SJCRH30 (cell line): Measurements from ENCODE around the gene AKAP7. TPM values are rescaled to one million over a fixed set of nuclear protein-coding genes. Genes with fewer than 3 reads are reported as not detected.
A peak's percentile ranks its signal among the peaks of the same experiment; 100 is the strongest.
"Not testable (repeated sequence)": the region's sequence is repeated elsewhere in the genome, so short reads cannot be mapped to it uniquely, and the experiment has no call there.

Experiments
- DNase-seq, 2 experiments: peaks; one replicate each; pipeline ENCODE4 v3.0.0-alpha.2; 2015 to 2020
- H3K27ac ChIP-seq: fragments of 250-450 bp; sonication (Bioruptor Pico); 2 replicates; pipeline ENCODE4 v1.5.1; 2020; ENCODE audit warnings: mild to moderate bottlenecking, moderate library complexity
- H3K27me3 ChIP-seq: fragments of 250-450 bp; sonication (Bioruptor Pico); 2 replicates; pipeline ENCODE4 v1.5.1; 2020; ENCODE audit warnings: mild to moderate bottlenecking, moderate library complexity
- H3K36me3 ChIP-seq: fragments of 250-450 bp; sonication (Bioruptor Pico); 2 replicates; pipeline ENCODE4 v1.5.1; 2020; ENCODE audit warnings: mild to moderate bottlenecking, moderate library complexity
- H3K4me1 ChIP-seq: fragments of 250-450 bp; sonication (Bioruptor Pico); 2 replicates; pipeline ENCODE4 v1.5.1; 2020; ENCODE audit warnings: mild to moderate bottlenecking, moderate library complexity
- H3K4me3 ChIP-seq: fragments of 250-450 bp; sonication (Bioruptor Pico); 2 replicates; pipeline ENCODE4 v1.5.1; 2020; ENCODE audit warnings: mild to moderate bottlenecking, moderate library complexity
- H3K9me3 ChIP-seq: fragments of 250-450 bp; sonication (Bioruptor Pico); replicated peaks from 2 replicates; pipeline ENCODE4 v1.5.1; 2020; ENCODE audit warnings: mild to moderate bottlenecking, moderate library complexity
- total RNA-seq: library from RNA; depleted of rRNA; stranded (reverse); fragments of >200 nt; shearing (Covaris generic); gene quantifications from 2 replicates; pipeline ENCODE4 v1.2.3, GENCODE V29; 2014

Gene AKAP7
- total RNA-seq, 1 experiment from 2014 or later, result 2.3 TPM

DNA sequence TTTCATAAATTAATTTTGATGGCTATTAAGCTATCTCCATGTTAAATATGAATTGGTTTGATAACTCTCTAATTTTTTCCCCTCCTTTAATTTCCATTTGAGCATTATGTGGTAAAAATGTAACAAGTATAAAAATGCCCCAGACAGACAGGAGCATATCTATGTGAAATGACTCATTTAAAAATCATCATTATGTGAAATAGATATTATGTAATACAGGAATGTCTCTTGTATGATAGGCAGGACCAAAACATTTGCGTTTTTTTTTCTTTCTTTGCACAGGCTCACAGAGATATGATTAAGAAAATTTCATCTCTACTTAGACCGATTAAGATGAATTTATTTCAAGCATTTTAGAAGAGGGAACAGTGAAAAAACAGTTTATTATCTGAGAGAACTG is 95.8 kb downstream of the AKAP7 start:
- Histone ChIP-seq H3K9me3 (no peaks in the 10 kb centered on the region), H3K36me3 (no peaks in the 10 kb centered on the region), H3K27ac (no peak overlapping the region), H3K4me3 (no peak overlapping the region), H3K27me3 (no peaks in the 10 kb centered on the region), H3K4me1 (0 out of 2 replicates have a peak, but pooled peaks cover 3% of the 10 kb centered on the region)
- DNase-seq, result no peak

DNA sequence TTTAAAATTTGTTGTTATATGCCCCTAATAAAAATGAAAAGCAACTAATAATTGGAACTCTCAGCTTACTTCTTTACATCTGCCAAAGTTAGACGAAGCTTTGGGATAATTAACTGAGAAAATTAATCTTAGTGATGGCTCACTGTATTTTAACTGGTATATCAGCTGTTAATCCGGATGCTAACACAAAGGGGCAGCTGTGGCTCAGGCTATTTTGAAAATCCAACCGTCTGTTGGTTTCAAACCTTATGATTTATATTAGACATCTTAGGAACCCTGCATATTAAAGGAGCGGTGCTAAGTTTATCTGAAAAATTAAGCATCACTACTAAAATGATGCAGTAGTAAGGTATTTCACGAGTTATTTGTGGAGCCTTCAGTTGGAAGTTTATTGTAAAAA is 96.6 kb downstream of the AKAP7 start:
- no peak overlapping the region for H3K27ac ChIP-seq
- 0 out of 2 replicates have a peak, but pooled peaks cover 3% of the 10 kb centered on the region for H3K4me1 ChIP-seq
- H3K36me3 ChIP-seq, result no peaks in the 10 kb centered on the region
- no peak overlapping the region for H3K4me3 ChIP-seq
- no peaks in the 10 kb centered on the region for H3K9me3 ChIP-seq
- H3K27me3 ChIP-seq, result no peaks in the 10 kb centered on the region
- peak in 1 of 2 experiments; percentile 5 for DNase-seq

DNA sequence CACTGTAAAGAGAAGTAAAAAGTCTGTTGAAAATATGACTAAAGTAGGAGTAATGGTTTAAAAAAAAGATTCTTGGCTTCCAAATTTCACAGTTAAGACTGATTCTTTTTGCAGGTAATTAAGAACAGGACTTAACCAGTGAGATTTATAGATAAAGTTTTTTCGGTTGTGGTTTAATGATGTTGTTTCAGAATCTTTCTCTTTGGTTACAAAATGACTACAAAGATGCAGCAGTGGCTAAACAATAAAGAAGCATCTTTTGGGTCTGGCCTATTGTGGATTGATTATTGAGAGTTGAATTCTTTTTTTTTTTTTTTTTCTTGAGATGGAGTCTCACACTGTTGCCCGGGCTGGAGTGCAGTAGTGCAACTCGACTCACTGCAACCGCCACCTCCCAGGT is 109.7 kb downstream of the AKAP7 start:
- no peak overlapping the region for H3K27ac ChIP-seq
- no peaks in the 10 kb centered on the region for H3K4me1 ChIP-seq

DNA sequence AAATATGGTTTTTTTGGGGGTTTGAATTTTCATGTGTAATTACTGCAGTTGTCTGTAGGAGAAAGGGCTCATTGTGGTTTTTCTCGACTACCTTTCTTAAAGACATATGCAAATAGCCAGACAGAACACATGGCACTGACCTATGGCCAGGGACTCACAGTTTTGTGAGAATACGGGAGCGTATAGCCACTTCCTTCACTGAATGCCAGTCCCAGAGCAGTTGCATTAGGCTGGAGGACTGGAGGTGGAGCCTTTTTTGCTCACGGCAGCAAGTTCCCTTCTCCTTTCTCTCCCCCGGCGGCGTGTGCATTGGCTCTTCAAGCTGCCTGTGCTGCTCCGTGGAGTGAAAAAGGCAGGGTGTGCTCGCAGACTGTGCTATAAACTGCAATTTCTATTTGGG is 114.9 kb downstream of the AKAP7 start:
- H3K4me3 ChIP-seq, result no peak overlapping the region
- no peaks in the 10 kb centered on the region for H3K4me1 ChIP-seq
- DNase-seq, result no peak
- H3K36me3 ChIP-seq, result no peaks in the 10 kb centered on the region
- H3K9me3 ChIP-seq, result no peaks in the 10 kb centered on the region
- no peaks in the 10 kb centered on the region for H3K27me3 ChIP-seq
- H3K27ac ChIP-seq, result no peak overlapping the region

More for the DNA sequence above, 109.7 kb downstream of the AKAP7 start:
- DNase-seq, result no peak
- H3K27me3 ChIP-seq, result no peaks in the 10 kb centered on the region
- no peak overlapping the region for H3K4me3 ChIP-seq
- H3K36me3 ChIP-seq, result no peaks in the 10 kb centered on the region
- no peaks in the 10 kb centered on the region for H3K9me3 ChIP-seq

DNA sequence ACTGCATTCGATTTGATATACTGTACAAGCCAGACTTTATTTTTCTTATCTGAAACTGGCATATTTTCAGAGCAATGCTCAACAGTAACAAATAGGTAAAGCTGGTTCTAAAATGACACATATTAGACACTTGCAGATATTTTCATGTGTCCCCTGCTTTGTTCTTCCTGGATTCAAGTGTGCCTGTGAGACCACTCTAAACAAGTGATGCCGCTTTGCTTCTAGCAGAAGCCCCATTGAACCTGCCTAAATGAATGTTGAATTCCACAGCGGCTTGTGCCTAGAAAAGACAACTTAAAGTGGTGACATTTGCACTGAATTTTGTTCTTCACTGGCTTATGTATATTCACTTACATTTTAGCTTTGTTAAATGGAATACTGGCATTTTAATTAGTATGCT is 115.7 kb downstream of the AKAP7 start:
- Histone ChIP-seq H3K9me3 (no peaks in the 10 kb centered on the region), H3K4me1 (no peaks in the 10 kb centered on the region), H3K4me3 (no peak overlapping the region), H3K27me3 (no peaks in the 10 kb centered on the region), H3K36me3 (no peaks in the 10 kb centered on the region), H3K27ac (no peak overlapping the region)
- DNase-seq, result no peak

DNA sequence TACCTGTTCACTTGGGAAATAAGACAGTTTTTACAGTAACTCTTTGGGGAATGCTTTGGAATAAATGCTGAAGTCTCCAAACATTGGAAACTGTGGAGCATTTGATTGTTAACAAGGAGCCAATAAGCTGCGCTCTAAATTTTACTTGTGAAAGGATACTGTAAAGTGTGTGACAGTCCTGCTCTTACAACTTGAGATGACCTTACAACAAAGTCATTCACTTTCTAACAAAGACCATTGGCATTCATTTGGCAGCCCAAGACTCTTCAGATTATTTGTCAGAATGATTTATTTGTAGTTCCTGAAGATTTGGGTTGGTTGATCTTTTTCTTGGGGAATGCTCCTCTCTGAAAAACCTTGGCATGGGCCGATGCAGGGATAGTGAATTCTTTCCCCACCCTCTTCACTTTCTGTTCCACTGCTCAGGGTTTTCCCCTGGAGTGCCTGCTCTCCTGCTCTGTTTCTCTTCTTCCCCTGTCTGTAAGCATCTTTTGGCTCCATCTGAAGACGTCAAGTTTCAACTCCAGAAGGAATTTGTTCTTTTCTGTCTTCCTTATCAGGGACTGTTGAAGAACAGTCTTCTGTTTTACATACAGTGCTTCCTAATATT is 116.4 kb downstream of the AKAP7 start:
- H3K4me1 ChIP-seq, result no peaks in the 10 kb centered on the region

DNA sequence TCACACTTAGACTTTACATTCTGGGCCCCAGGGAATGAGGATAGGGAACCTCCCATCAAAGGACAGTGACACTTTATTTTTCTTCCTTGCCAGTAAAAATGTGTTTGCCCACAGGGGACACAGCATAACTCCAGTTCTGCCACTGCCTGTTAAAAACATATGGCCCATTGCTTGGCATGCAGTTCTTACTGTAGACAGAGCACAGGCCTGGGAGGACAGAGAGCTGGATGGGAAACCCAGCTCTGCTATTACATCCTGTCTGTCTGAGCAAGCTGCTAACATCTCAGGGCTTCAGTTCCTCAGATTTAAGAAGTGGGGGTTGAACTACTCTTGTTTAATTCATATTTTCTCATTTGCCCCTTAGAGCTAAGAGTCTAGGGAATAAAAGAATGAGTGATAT is 120.2 kb downstream of the AKAP7 start:
- Histone ChIP-seq H3K9me3 (0 out of 2 replicates have a peak, but pooled peaks cover 2% of the 10 kb centered on the region), H3K4me1 (no peaks in the 10 kb centered on the region; the same call in 1 of the 2 replicates), H3K27ac (no peak overlapping the region), H3K27me3 (no peaks in the 10 kb centered on the region), H3K36me3 (no peaks in the 10 kb centered on the region), H3K4me3 (no peak overlapping the region)
- DNase-seq, result no peak

More for the DNA sequence above, 116.4 kb downstream of the AKAP7 start:
- no peak for DNase-seq
- H3K27ac ChIP-seq, result no peak overlapping the region
- H3K9me3 ChIP-seq, result no peaks in the 10 kb centered on the region
- no peaks in the 10 kb centered on the region for H3K27me3 ChIP-seq
- no peak overlapping the region for H3K4me3 ChIP-seq
- H3K36me3 ChIP-seq, result no peaks in the 10 kb centered on the region

DNA sequence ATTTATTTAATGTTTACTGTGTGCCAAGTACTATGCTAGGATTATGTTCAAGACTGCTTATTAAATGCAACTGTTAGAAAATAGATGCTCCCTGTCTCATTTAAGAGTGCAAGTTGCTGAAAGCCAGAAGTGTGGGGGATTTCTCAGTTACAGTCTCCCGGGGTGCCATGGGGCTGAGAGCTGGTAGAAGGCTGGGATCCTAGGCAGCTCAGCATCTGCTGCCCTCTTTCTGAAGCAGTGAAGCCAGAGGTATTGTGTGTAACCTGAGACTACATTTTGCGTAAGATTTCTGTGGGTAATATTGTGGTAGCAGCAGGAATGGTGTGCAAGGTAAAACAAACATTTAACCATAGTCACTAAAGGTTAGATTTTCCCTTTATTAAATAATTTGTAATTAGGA is 120.6 kb downstream of the AKAP7 start:
- peak in 1 of 2 experiments; percentile 6 for DNase-seq
- no peak overlapping the region for H3K4me3 ChIP-seq
- H3K27ac ChIP-seq, result no peak overlapping the region
- H3K4me1 ChIP-seq, result no peaks in the 10 kb centered on the region; the same call in 1 of the 2 replicates
- H3K9me3 ChIP-seq, result 0 out of 2 replicates have a peak, but pooled peaks cover 3% of the 10 kb centered on the region
- no peaks in the 10 kb centered on the region for H3K36me3 ChIP-seq
- H3K27me3 ChIP-seq, result no peaks in the 10 kb centered on the region

DNA sequence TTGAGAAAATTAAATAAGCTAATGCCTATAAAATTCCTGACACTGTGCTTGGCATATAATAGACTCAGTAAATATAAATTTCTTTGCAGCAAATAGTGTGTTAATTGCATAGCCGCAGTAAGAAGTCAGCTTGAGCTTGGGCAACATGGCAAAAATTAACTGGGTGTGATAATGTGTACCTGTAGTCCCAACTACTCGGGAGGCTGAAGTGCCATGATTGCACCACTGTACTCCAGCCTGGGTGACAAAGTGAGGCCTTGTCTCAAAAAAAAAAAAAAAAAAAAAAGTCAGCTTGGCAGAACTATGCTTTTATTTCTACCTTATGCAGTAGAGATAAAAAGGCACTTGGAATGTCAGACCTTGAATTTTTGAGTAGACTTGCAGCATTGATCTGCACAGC is 121.8 kb downstream of the AKAP7 start:
- Histone ChIP-seq H3K4me3 (no peak overlapping the region), H3K9me3 (0 out of 2 replicates have a peak, but pooled peaks cover 3% of the 10 kb centered on the region), H3K4me1 (no peaks in the 10 kb centered on the region; the same call in 1 of the 2 replicates), H3K27ac (no peak overlapping the region), H3K27me3 (no peaks in the 10 kb centered on the region), H3K36me3 (no peaks in the 10 kb centered on the region)
- no peak for DNase-seq

DNA sequence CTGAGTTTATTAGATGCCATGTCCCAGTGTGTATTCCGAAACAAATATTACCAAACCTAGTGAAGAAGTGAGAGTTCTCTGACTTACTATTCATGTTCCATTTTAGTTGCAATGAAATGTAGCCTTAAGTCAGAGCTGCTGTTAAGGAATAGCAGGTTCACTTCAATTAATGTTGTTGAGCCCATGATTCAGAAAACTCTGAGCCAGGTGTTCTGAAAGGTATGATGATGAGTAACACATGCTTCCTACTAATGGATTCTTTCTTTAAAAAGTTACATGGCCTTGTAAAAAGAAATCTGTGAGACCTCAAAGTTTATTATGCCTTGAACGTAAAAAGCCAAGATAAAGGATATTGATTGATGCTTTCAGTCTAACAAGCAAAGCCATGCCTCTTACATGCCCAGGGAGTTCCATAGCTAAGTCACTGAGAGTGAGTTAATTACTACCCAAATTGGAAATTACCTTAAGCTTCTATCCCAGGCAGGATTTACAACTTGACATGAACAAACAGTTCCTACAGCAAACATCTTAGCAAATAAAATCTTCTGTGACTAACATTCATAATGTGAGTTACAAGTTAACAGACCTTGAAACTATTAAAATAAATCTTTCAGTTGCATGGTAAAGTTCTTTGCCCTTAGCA is 122.9 kb downstream of the AKAP7 start:
- Histone ChIP-seq H3K27me3 (no peaks in the 10 kb centered on the region), H3K4me1 (no peaks in the 10 kb centered on the region; the same call in 1 of the 2 replicates), H3K36me3 (no peaks in the 10 kb centered on the region), H3K4me3 (no peak overlapping the region), H3K27ac (no peak overlapping the region), H3K9me3 (0 out of 2 replicates have a peak, but pooled peaks cover 3% of the 10 kb centered on the region)
- DNase-seq, result no peak

DNA sequence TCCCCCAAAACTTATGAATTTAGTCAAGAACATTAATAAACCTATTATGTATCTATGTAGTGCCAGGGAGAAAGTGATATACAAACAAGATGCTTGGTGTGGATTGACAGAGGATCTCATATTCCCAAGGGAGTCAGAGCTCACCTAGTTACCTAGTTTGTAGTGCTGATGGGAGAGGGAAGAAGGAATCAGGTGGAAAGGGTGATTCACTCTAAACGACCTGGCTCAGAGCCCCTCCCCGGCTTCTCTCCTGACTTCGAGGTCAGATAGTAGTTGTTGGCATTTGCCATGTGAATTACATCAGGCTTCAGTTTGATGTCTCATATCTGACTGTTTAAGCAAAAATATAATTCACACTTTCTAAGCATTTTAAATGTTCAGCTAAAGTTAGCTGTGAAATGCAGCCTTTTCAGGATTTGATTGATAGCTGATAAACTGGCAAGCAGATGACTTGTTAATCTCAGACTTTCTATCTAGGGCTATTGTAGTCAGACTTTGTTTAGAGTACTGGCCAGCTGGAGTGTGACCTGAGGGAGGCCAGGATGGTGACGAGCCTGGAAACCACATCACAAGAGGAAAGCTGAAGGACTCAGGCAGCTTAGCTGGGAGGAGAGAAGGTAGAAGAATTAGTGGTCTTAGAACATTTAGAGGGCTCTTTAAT is 123.7 kb downstream of the AKAP7 start:
- peak in 1 of 2 experiments; percentile 12 for DNase-seq
- H3K9me3 ChIP-seq, result 0 out of 2 replicates have a peak, but pooled peaks cover 3% of the 10 kb centered on the region
- H3K27ac ChIP-seq, result no peak overlapping the region
- H3K4me1 ChIP-seq, result no peaks in the 10 kb centered on the region; the same call in 1 of the 2 replicates
- no peaks in the 10 kb centered on the region for H3K36me3 ChIP-seq
- no peaks in the 10 kb centered on the region for H3K27me3 ChIP-seq
- H3K4me3 ChIP-seq, result no peak overlapping the region

DNA sequence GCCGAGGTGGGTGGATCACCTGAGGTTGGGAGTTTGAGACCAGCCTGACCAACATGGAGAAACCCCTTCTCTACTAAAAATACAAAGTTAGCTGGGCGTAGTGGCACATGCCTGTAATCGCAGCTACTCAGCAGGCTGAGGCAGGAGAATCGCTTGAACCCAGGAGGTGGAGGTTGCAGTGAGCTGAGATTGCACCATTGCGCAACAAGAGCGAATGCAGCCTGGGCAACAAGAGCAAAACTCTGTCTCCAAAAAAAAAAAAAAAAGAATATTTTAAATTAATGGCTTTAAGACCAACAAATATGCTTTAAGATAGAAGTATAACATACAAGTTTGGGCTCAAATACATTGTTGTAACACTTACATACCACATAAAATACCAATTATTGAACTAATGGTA is 125.7 kb downstream of the AKAP7 start:
- not testable (repeated sequence) for H3K9me3 ChIP-seq, H3K27me3 ChIP-seq, H3K4me1 ChIP-seq, H3K36me3 ChIP-seq, H3K27ac ChIP-seq, H3K4me3 ChIP-seq, DNase-seq

DNA sequence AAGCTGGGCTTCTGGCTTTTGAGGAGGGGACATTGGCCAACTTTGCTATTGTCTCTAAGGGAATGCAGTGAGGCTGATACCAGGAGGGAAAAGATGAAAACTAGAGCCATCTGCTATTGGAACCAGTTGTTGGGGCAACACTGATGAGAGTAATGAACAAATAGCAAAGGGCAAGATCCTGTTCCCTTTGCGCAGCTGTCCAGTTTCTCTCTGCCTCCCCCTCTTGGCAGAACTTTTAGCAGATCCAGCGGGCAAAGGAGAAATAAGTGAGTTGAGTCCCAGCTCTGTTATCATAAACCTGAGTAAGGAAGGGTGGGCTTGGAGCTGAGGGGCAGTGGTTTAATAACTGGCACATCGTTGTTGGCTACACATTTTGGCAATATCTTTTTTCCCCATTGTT is 126.8 kb downstream of the AKAP7 start:
- 0 out of 2 replicates have a peak, but pooled peaks cover 3% of the 10 kb centered on the region for H3K9me3 ChIP-seq
- no peaks in the 10 kb centered on the region; the same call in 1 of the 2 replicates for H3K4me1 ChIP-seq
- peak in 1 of 2 experiments; percentile 30 for DNase-seq
- H3K27ac ChIP-seq, result no peak overlapping the region
- H3K27me3 ChIP-seq, result no peaks in the 10 kb centered on the region
- H3K36me3 ChIP-seq, result no peaks in the 10 kb centered on the region
- no peak overlapping the region for H3K4me3 ChIP-seq

DNA sequence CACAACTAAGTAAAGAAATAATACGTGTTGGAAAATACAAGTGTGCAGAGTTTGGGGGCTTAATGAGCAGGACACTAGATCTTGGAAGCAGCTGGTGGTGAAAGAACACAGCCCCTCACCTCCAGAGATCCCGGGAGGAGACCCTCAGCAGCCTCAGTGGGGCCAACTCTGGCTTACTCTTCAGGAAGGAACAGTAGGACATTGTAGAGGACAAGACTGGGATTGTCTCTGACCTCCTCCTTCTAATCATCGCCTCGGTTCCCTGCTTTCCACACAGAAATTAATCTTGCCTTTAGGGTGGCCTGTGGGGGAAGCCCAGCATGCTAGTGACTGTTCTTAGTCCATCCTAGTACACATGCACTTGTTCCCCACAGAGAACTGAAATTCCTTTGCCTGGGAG is 130.7 kb downstream of the AKAP7 start:
- H3K4me3 ChIP-seq, result no peak overlapping the region
- no peaks in the 10 kb centered on the region for H3K9me3 ChIP-seq
- no peaks in the 10 kb centered on the region for H3K4me1 ChIP-seq
- no peaks in the 10 kb centered on the region for H3K27me3 ChIP-seq
- DNase-seq, result no peak
- no peaks in the 10 kb centered on the region for H3K36me3 ChIP-seq
- H3K27ac ChIP-seq, result no peak overlapping the region

DNA sequence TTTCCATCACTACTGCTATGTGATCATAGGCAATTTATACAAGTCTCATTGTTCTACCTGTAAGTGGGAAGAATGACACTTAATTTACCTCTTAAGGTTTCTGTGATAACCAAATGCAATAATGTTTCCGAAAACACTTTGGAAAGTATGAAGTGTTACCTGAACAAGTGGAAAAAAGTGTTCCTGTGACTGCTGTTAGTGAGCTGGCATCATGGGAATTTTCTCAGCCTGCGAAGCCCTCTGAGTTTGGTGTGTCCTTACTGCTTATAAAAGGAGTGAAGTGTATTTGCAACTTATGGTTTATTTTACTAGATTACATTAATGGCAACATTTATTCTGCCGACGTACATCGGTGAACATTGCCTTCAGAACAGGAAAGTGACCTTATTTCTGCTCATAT is 133.0 kb downstream of the AKAP7 start:
- Histone ChIP-seq H3K27ac (no peak overlapping the region), H3K4me3 (no peak overlapping the region), H3K36me3 (no peaks in the 10 kb centered on the region), H3K27me3 (no peaks in the 10 kb centered on the region), H3K4me1 (no peaks in the 10 kb centered on the region), H3K9me3 (no peaks in the 10 kb centered on the region)
- no peak for DNase-seq
